ENCODE measurements around the gene COL5A1.
"Not testable (repeated sequence)": the region's sequence is repeated elsewhere in the genome, so short reads cannot be mapped to it uniquely, and the experiment has no call there.

Gene COL5A1

DNA sequence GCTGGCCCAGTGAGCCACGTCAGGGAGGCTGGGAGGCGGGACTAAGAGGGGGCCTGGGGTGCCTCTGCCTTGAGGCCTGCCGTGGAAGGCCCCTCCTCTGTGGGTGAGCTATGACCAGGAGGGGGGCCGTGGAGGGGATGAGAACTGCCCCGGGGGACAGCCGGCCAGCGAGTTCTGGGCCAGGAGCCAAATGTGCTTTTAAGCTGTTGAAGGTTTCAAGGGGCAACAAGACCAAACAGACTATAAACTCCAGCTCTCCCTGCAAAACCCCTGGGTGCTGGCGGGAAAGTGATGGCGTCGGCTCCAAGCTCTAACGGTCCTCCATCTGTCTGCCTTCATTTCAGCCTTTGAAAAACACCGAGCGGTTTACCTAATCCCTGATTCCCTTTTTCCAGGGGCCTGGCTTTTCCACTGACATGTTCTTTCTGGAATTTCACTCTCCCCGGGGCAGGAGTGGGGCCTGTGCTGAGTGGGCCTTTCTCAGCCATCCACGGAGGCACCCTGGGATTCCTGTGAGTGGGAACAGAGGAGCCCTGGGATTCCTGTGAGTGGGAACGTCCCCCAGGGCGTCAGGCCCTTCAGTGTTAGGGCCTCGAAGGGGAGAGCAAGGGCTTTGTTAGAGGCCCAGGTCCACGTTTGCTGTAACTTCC is 65.6 kb downstream of the COL5A1 start:
- no peak for DNase-seq (ENCODE audit: low read depth in 1 of 2, low spot score in 1 of 2)

DNA sequence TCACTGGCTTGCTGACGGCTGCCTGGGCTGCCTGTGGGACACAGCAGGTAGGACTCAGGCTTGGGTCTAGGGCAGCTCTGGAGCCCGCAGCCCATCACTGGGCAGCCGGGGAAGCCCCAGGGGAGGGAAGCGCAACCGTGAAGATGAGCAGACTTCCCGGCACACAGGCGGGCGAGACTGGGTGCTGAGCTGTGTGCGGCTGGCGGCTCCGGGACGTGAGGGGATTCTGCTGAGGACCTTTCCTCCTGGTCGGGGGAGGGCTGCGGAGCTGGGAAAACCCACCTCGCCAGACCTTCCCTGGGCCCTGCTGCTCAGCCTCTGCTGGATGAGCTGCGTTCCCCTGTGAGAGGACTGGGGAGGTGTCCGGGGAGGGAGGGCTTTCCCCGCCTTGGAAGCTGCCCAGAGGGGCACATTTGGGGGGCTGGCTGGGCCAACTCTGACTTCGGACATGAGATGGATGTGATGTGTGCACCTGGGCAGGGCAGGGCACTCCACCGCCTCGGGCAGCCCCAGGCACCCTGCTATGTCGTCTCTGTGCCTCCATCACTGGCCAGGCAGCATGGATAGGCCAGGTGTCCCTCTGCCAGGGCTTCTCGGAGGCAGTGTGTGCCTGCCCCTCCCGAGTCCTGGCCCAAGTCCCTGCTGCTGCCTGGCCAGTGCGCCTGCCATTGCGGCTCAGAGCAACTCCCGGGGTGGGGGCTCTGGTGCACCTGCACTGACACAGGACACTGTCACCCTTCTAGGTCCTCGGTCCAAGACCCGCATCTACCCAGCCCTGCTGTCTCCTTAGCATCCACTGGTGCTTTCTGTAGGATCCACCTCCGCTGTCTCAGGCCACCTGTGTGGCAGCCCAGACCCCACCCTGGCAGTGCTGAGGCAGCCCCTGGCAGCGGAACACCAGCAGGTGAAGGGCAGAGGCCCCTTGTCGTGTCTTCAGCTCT is 66.4 kb downstream of the COL5A1 start:
- no peak for DNase-seq (ENCODE audit: low read depth in 1 of 2, low spot score in 1 of 2)

DNA sequence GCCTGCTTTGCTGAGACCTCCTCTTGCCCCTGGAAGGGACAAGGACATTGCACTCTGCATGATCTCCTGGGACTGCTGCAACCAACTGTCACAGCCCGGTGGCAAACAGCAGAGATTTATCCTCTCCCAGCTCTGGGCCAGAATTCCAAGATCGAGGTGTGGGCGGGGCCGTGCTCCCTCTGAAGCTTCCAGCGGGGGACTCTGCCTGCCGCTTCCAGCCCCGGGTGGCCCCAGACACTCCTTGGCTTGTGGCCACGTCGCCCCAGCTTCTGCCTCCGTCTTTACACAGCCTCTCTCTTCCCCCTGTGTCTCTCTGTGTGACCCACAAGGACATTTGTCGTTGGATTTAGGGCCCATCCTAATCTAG is 67.1 kb downstream of the COL5A1 start:
- DNase-seq (ENCODE audit: low read depth in 1 of 2, low spot score in 1 of 2), result no peak

DNA sequence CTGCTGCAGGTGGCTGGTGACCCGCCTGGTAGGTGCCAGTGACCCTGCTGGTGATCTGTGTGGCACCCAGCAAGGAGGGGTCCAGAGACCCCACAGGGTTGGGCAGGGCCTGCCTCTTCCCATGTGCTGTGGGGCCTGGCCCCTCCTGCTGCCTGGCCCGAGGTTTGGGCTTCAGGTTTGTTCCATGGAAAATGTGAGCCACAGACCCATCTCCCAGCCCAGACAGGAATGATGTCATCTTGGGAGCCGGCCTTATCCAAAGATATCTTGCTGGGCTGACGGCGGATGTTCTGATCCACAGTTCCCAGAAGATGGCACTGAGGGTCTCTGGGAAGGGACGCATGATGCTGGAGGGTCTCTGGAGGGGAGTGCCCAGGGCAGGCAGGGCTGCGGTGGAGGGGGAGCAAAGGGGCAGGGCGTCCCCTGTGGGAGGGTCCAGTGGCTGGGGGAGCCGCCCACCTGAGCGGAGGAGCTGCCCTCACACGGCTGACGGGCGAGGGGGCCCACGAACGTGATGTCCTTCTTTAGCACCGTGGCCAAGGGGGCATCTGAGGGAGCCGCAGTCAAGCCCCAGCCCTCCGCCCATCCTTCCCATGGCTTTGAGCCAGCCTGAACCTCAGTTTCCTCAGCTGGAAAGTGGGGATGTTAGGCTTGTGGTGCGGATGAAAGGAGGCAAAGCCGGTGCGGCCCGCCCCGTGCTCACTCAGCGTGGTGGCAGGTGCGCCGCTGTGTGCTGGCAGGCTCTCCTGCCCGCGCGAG is 68.1 kb downstream of the COL5A1 start:
- no peak for DNase-seq (ENCODE audit: low read depth in 1 of 2, low spot score in 1 of 2)

DNA sequence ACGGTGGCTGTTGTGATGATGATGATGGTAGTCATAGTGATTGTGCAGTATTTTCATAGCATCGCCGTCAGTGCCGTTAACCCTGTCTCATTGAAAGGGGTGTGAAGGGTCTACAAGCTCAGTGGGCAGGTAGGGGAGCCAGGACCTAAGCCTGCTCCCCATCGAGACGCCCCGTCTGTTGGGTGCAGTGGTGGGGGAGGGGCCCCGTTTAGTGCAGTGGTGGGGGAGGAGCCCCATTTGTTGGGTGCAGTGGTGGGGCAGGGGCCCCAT is 68.6 kb downstream of the COL5A1 start:
- DNase-seq (ENCODE audit: low read depth in 1 of 2, low spot score in 1 of 2), result no peak

DNA sequence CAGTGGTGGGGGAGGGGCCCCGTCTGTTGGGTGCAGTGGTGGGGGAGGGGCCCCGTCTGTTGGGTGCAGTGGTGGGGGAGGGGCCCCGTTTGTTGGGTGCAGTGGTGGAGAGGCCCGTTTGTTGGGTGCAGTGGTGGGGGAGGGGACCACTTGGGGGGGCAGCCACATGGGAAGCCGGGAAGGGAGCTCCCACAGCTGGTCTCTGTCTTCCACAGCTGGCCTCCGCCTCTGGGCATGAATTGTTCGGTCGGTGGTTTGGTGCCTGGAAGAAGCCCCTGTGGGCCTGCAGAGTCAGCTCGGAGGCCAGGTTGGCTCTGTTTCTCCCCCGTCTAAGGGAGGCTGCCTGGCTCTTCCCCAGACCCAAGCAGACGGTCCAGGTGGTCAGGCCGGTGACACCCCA is 69.3 kb downstream of the COL5A1 start:
- no peak for DNase-seq (ENCODE audit: low read depth in 1 of 2, low spot score in 1 of 2)

DNA sequence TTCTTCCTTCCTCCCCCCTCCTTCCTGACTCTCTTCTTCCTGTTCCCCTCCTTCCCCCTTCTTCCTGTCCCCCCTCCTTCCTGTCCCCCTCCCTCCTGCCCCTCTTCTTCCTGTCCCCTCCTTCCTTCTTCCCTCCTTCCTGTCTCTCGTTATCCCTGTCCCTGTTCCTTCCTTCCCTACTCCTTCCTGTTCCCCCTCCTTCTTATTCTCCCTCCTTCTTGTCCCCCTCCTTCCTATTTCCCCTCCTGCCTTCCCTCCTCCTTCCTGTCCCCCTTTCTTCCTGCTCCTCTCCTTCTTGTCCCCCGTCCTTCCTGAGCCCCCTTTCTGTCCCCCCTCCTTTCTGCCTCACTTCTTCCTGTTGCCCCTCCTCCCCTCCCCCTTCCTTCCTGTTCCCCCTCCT is 70.6 kb downstream of the COL5A1 start:
- DNase-seq (ENCODE audit: low read depth in 1 of 2, low spot score in 1 of 2), result no peak

DNA sequence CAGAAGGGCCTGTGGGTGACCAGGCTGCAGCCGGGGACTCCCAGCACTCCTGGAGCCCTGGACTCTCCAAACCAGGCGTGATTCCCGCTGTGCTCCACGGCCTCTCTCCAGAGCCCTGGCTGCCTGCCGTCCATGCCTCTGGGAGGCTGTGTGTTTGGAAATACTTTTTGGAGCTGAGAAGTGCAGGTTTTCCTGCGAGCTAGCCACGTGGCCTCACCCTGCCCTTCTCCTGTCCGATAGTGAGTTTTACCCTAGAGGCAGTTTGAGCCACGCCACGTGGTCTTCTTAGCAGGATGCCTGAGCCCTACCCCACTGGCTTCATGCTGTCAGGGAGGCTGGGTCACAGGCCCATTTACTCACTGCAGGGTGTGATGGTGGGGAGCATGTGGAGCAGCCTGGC is 71.3 kb downstream of the COL5A1 start:
- no peak for DNase-seq (ENCODE audit: low read depth in 1 of 2, low spot score in 1 of 2)

DNA sequence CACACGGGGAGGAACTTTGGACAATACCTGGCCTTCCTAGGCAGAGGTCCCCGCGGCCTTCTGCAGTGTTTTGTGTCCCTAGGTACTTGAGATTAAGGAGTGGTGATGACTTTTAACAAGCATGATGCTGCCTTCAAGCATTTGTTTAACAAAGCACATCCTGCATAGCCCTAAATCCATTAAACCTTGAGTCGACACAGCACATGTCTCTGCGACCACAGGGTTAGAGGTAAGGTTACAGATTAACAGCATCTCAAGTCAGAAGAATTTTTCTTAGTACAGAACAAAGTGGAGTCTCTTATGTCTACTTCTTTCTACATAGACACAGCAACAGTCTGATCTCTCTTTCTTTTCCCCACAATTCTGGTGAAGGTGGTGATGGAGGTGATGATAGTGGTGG is 73.9 kb downstream of the COL5A1 start:
- DNase-seq (ENCODE audit: low read depth in 1 of 2, low spot score in 1 of 2), result not testable (repeated sequence)

DNA sequence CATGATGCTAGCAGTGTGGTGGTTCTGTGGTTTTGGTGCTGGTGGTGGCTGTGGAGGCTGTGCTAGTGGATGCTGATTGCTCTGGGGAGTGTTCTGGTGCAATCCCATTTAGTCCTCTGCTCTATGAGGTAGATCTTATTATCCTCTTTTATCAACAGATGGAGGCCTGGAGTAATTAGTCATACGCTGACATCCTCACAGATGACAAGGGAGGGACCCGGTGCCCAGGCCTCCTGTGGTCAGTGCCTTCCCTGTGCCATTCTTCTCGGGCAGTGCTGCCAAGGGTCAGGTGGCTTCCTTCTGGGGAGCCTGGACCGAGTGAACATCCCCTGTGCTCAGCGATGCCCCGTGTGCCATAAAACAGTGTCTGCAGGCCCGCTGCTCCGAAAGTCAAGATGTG is 74.5 kb downstream of the COL5A1 start:
- no peak for DNase-seq (ENCODE audit: low read depth in 1 of 2, low spot score in 1 of 2)

DNA sequence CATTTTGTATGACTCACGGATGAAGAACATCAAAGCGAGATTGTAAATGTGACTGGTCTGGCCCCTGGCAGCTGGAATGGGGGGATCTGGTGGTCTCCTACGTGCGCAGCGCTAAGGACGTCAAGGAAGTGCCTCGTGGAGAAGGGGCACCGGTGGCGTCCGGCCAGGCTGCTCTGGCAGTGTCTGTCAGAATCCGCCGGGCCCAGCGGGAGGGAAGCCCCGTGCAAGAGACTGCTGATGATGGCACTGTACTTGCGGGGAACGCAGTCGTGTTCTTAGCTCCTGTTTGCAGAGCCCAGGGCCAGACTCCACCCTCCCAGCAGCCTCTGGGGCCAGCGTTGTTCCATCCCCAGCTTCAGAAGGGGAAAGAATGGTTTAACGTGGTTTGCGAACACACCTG is 75.5 kb downstream of the COL5A1 start:
- DNase-seq (ENCODE audit: low read depth in 1 of 2, low spot score in 1 of 2), result no peak

DNA sequence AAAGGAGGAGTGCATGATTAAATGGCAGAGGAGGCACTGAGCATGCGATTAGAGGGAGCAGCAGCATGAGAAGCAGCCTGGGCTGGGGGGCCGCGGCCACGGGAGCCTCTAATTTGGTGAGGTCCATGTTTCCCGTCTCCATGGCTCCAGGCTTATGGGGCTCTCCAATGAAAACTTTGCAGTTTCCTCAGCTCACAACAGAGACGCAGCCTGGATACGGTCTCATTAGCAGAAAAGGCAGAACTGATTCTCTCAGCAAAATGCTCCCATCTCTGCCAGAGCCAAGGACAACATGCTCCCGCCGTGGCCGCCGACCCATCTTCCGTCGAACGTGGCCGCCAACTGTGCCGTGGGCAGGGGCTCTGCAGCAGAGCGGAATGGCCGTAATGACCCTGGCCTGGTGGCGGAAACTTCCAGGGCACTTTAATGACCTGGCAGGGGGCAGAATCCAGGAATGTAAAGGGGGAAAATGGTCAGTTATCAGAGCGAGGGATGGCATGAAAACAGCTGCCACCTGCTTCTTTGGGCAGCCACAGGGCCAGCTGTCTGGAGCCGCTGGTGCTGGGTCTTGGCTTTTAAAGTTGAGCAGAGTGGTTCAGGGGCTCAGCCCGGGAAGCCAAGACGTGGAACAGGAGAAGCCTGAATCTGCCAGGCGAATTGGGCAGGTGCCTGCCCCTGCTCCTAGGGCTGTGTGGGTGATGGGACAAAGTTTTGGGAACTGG is 76.5 kb downstream of the COL5A1 start:
- DNase-seq (ENCODE audit: low read depth in 1 of 2, low spot score in 1 of 2), result no peak

DNA sequence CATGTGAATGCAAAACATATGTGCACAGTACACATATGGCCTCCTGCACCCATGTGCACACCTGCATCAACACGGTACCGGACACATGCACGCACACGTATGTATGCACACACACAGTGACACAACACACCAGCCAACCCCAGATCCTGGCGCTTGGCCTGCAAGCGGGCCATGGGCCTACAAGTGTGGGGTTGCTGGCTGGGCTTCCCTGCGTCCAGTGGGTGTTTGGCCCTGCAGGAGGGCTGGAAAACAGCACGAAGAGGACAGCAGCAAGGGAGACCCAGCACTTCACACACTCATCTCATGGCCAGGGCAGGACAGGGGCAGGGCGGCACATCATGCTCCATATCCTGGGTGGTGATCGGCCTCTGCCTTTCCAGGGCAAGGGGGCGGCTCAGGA is 77.7 kb downstream of the COL5A1 start:
- no peak for DNase-seq (ENCODE audit: low read depth in 1 of 2, low spot score in 1 of 2)

DNA sequence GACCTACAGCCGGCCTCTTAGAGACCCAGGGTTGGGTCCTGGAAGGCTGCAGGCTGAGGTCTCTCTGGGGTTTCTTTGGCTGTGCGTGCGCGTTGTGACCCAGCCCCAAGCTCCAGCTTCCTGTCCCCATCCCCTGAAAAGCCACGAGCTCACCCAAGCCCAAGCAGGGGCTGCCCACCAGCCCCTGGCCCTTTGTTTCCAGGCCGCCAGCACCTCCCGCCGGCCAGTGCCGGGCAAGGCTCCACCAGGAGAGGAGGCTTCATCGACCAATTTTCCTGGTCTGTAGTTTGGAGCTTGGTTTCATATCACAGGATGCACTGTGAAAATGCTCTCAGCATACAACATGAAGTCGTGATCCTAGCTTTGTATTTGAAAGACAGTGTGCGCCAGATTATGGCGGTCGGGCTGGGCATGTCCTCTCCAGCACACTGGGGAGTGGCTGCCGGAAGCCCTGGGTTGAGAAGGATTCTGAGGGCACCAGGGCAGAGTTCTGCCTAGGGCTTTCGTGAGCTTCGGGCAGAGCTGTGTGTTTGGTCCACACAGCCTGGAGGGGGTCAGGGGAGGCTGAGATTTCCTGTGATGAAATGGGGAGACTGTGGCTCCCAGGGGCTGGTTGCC is 78.6 kb downstream of the COL5A1 start:
- no peak for DNase-seq (ENCODE audit: low read depth in 1 of 2, low spot score in 1 of 2)

DNA sequence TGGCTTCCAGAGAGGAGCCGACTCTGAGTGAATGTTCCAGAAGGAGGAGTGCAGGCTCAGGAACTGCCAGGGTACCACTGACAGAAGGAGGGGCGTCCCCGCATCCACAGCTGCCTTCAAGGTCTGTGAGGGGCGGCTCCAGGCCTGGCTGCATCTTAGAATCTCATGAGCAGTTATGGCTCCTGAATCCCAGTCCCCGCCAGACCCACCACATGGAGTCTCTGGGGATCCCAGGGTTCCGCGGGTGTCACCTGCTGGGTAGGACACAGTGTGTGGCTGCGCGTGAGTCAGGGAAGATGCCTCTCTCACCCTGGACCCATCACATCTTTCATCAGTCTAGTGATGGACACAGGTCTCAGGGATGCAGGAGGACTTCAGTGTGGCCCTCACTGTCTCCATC is 79.2 kb downstream of the COL5A1 start:
- no peak for DNase-seq (ENCODE audit: low read depth in 1 of 2, low spot score in 1 of 2)

DNA sequence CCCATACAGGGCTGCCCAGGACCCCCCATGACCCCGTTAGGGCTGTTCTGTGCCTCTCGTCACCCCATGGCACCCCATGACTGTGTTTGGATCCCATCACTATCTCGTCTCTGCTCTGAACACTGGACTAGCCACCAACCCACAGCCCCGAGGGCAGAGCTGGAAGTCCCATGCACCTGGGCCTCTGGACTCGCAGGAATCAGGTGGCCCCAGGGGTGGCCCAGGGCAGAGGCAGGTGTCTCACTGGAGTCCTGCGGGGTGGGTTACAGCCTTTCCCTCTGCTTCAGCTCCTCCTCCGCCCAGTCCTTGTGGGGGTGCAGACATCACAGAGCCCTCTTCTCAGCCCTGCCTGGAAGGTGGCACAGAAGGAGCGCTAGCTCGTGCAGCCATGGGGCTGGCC is 79.7 kb downstream of the COL5A1 start:
- no peak for DNase-seq (ENCODE audit: low read depth in 1 of 2, low spot score in 1 of 2)

DNA sequence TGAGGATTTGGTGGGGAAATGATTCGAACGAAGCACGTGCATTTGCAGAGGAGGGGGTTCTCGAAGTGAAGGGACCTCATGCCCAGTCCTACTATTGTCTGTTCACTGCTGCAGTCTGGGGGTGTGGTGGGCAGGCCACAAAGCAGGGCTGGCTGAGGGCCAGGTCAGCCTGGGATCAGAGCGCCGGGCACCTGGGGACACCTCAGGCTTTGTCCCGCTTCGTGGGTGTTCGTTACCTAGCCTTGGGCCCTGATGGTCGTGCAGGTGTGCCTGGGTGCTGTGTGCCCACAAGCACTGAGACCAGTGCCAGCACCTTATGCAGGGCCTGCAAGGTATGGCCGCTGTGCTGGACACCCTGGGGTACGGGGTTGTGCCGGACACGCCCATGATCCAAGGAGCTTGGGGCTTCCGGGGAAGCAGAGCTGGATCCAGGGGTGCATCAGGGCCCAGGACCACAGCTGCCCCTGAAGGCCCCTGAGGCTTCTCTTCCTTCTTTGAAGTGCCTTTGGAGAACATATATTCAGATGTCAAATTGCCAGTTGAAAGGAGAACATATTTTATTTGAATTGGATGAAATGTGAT is 80.6 kb downstream of the COL5A1 start:
- DNase-seq (ENCODE audit: low read depth in 1 of 2, low spot score in 1 of 2), result no peak

DNA sequence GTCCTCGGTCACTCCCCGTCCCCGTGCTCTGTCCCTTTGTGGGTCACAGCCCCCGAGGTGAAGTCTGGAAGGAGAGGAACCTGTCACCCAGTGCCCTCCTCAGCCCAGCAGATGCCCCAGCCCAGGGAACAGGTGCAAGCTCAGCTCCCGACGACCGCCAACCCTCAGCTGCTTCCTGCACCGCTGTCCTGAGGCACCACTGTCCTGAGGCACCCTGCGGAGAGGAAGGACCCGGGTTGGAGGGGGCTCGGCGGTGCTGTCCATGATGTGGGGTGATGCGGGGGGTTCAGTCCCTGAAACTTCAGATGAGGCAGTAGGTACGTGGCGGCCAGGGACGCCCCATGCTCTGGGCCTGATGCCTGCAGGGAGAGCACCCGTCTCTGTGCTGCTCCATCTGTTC is 81.4 kb downstream of the COL5A1 start:
- DNase-seq (ENCODE audit: low read depth in 1 of 2, low spot score in 1 of 2), result no peak

DNA sequence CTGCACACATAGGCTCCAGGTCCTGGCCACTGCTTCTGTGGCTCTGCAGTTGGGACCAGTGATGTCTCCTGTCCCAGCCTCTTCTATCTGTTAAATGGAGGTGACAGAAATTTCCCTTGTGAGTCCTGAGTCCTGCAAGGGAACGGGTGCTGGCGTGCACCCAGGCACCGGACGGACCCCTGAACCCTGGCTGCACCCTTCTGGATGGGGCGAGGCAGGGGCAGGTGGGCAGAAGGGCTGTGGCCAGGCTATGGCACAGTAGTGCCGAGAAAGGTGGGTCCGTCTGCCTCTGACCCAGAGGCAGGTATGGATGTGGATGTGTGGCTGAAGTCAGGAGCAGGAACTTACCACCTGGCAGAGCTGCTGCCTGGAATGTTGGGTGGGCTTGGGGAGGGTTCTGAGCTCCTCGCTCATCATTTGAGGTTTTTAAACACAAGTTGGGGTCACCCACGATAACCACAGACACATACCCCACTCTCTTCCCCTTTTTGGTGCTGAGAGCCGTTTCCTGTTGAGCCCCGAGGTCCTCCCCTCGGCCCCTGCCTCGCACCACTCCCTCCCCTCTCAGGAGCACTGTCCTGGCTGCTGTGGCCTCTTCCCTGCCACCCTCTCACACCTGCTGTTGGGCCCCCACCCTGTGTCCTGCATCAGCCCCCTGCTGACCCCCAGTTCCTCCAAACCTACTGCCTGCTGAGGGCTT is 82.0 kb downstream of the COL5A1 start:
- no peak for DNase-seq (ENCODE audit: low read depth in 1 of 2, low spot score in 1 of 2)

DNA sequence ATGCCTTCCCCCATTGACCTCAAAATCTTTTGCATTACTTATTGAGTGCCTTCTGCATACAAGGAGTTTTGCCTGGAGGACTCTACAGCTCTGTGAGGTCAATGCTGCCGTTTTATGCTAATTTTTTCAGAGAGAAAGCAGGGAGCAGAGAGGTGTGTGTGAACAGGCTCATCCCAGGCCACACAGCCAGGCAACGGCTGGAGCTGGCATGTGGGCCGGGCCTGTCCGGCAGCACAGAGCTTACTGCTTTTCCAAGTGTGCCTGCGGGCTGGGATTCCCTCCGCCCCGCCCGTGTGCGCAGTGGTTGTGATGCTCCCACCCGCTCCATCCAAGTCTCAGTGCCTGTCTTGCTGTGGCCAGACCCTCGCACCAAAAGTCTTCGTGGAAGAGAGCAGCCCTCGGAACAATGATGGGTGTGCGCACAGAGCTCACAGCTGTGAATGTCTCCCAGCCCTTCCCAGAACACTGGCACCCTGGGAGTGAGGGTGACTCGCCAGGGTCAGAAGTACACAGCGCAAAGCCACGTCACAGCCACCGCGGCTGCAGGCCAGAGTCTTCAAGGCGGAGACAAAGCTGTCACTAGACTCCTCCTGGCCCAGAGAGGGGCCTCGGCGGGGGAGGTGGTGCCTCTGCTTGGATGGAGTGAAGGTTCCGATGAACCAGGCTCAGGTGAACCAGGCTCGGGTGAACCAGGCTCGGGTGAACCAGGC is 82.8 kb downstream of the COL5A1 start:
- DNase-seq (ENCODE audit: low read depth in 1 of 2, low spot score in 1 of 2), result no peak
